NCI-H524 (cell line): ENCODE measurements around the gene NLRP14.

Experiments used
- DNase-seq, 2 experiments: peaks; one replicate each; lab custom pipeline; 2025; lab: John Stamatoyannopoulos, UW

Gene NLRP14

DNA sequence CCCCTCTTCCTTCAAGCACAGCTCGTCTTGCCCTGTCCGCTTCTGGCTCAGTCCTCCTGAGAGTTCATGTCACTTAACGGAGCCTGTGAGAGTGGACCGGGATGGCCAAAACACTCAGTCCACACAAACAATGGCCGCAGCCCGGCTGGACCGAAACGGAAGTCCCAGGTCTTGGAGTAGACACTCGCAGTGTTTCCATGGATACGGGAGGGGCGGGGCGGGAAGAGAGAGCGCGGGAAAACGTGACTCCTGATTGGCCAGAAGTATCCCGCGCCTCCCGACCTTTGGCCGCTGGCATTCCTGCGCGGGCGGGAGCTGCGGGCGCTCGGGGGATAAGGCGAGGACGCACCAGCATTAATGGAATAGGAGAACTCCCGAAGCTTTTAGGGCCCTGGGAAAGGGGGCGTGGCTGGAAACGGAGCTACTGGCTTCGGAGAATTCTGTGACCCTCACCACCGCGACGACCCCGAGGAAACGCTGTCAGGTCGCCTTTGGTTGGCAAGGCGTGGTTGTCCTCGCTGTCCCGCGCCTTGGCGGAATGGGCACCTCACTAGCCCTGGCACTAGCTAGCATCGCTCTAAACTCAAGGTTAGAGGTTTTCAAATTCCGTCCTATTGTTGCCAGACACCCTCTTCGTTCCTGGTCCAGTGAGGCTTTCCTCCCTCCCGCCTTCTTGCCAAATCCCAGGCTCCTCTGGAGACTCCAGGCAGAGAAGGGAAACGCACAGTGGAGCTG lies at the start of gene NLRP14, which contains the start of gene ZNF214:
TSS of gene NLRP14 (plus strand) at position 297 of the 735 bp plus-strand sequence. CDS start 18,108 bp downstream, outside the sequence.
TSS of gene ZNF214 (minus strand) at position 164 of the 735 bp plus-strand sequence. CDS start 17,511 bp downstream, outside the sequence.
- DNase-seq = peak; percentile 87 to 94

DNA sequence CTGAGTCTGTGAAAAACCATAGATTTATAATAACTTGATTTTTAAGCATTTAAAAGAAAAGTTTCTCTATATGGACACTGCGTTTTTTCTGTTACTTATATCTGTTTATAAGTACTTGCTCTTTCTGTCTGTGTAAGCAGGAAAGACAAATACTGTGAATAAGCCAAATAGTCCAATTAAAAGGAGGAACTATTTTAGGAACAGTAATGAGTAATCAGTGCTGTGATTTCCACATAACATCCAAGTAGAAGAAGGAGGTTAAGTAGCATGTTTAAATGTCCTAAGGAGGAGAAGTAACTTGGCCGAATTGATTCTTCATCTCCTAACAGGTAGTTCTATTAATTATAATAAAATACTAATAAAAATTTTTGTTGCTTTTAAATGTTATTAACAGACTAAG lies 40.9 kb upstream of the NLRP14 start:
- no peak for DNase-seq

DNA sequence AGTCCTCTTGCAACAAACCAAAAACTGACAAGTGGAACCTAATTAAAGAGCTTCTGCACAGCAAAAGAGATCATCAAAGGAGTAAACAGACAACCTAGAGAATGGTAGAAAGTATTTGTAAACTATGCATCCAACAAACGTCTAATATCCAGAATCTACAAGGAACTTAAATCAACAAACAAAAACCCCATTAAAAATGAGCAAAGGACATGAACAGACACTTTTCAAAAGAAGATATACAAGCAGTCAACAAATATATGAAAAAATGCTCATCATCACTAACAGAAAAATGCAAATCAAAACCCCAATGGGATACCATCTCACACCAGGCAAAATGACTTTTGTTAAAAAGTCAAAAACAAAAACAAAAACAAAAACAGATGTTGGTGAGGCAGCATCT lies 33.8 kb upstream of the NLRP14 start:
- DNase-seq = no peak

- DNase-seq = no peak
Measured at GRCh38 chr11:6988506-6988905, 31.8 kb upstream of the NLRP14 start.

GRCh38 chr11:6991227-6991626 lies 29.1 kb upstream of the NLRP14 start:
- DNase-seq = no peak

GRCh38 chr11:6992026-6992425 lies 28.3 kb upstream of the NLRP14 start:
- DNase-seq = no peak

DNA sequence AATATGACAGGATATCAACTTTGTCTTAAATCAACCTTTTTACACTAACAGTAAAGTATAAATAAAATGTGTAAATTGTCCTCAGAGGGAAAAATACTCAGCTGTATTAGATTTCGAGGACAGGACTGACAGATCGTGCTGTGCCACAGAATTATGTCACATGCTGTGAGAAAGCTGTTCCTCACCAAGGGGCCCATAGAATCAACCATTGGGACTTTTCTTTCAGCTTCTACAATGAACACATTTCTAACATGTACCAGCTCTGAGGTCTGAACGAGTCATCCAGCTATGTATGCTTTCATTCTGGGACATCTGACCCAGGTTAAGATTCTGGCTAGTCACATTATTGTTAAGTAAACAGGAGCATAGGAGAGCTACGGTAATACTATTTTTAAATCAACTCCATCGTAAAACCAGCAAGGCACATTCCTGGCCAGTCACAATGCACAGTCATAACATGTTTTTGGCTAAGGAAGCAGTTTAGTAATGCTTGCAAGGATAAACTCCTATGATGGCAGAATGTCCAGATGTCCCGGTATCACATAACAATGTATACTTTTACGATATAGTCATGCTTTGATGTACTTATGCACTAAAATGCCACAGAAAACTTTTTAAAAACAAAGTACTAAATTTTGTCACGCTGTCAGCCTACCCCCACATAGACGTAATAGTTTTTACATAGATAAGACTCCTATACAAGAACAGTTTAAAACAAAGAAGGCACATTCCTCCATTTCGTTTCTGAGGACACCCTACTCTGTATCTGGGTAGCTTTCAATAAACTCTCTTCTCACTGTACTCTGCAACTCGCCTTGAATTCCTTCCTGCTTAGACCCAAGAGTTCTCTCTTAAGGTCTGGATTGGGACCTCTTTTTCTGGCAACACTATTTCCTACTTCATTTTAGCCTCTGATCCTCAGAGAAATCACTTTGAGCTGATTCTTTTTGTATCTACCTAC lies 27.5 kb upstream of the NLRP14 start:
- DNase-seq = peak in 1 of 2 experiments; percentile 20

DNA sequence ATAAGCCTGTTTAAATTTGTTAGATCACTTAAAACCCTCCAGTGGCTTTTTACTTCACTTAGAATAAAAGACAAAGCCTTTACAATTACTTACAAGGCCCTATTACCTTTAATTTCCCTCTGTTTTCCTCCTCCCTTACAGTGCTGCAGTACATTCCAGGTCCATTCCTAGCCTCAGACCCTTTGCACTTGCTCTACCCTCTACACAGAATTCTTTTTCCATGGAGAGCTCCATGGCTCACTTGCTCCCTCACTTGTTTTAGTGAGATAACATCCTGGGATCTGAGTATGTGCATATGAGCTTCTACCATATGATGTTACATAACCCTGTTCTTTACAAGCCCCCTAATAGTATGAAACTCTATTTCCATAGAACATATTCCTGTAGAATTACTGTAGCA lies 24.6 kb upstream of the NLRP14 start:
- DNase-seq = no peak

DNA sequence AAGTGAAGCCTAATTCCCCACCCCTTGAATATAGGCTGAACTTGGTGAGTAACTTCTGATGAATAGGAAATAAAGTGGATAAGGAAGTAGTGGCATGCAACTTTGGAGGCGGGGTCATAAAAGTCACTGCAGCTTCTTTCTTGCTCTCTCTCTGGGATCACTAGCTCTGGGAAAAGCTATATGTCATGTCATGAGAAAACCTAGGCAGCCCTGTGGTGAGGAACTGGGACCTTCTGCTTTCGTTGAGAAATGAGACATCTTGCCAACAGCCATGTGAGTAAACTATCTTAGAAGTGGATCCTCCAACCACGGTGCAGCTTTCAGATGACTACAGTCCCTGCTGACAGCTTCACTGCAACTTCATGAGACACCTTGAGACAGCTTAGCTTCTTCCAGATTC lies 15.8 kb upstream of the NLRP14 start:
- no peak for DNase-seq

GRCh38 chr11:7014118-7014517 lies 6.2 kb upstream of the NLRP14 start:
- no peak for DNase-seq

- no peak for DNase-seq
Measured at GRCh38 chr11:7016011-7016410, 4.3 kb upstream of the NLRP14 start.

DNA sequence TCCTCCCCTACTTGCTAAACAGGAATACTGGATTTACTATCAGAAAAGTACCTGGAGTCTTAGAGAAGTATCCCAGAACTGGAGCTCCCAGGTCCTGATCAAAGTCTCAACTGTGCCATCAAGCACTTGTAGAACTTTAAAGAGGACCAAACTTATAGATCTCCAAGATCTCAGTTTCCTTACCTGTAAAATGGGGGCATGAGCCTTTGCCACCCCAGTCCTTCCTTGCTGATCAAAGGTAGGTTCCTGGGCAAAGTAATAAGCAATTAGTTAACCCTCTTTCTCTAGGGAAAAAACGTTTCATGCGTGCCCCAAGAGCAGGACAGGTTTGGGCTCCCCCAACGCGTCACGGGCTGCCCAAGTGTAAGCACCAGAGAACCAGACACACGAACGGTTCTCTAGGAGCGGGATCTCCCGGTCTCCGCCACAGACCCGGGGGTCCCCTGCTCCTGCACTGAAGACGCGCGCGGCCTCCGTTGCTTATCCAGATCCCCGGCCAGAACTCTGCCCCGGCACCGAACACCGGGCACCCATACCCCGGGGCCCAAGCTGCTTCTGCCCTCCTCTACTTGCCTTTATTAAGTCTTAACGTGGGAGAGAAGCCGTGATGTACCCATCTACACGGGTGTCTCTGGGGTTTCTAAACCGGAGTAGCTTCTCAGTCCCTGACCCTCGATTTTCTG lies 638 bp upstream of the NLRP14 start:
- peak in 1 of 2 experiments; percentile 12 for DNase-seq

DNA sequence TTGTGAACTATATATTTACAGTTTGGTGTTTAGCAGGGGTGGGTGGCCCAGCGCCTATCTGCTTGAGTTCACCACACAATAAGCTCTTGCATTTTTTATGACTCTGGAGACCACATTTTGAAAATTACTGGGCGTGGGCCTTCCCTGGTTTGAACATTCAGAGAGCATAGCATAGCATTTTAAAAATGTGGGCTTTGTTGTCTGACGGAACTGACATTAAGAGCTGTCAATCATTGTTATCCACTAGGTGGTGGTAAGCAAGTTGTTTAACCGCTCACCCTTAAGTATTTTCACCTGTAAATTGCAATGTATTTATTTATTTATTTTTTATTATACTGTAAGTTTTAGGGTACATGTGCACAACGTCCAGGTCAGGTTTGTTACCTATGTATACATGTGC lies 1.0 kb downstream of the NLRP14 start:
- no peak for DNase-seq

GRCh38 chr11:7028141-7028540 lies 7.9 kb downstream of the NLRP14 start:
- no peak for DNase-seq

- DNase-seq = no peak
Measured at GRCh38 chr11:7030836-7031235, 10.6 kb downstream of the NLRP14 start.

GRCh38 chr11:7031471-7031871 lies 11.2 kb downstream of the NLRP14 start:
- DNase-seq = peak in 1 of 2 experiments; percentile 25

DNA sequence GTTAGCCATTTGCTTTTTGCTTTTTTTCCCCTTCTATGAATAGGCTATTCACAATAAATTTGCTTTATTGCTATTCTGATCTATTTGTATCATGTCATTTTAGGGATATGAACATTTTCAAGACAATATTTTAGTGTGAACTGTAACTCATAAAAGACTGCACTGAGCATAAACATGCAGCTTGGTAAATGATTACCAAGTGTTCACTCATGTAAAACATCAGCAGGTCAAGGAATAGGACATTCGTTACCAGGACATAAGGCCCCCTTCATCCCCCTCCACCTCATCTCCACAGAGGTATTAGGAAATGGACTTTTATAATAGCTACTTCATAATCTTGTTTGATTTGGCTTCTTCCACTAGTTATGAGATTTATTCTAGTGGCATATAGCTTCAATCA lies 12.4 kb downstream of the NLRP14 start:
- DNase-seq = no peak

DNA sequence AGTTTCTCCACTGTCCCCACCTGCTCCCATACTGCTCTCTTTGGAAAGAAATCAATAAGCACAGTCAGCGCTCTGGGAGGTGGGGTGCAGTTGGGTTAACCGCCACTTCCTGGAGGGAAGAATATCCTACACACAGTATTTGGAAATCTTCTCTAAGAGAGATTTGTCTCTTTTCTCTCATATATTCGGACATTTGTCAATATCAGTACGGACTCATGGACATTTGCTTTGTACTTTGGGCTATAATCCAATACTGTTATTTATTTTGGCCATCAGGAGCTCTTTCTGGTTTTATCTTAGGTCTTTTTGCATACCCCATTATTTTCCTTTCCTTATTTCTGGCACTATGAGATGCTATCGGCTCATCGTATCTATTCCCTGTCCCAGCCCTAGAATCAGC lies 13.7 kb downstream of the NLRP14 start:
- no peak for DNase-seq

DNA sequence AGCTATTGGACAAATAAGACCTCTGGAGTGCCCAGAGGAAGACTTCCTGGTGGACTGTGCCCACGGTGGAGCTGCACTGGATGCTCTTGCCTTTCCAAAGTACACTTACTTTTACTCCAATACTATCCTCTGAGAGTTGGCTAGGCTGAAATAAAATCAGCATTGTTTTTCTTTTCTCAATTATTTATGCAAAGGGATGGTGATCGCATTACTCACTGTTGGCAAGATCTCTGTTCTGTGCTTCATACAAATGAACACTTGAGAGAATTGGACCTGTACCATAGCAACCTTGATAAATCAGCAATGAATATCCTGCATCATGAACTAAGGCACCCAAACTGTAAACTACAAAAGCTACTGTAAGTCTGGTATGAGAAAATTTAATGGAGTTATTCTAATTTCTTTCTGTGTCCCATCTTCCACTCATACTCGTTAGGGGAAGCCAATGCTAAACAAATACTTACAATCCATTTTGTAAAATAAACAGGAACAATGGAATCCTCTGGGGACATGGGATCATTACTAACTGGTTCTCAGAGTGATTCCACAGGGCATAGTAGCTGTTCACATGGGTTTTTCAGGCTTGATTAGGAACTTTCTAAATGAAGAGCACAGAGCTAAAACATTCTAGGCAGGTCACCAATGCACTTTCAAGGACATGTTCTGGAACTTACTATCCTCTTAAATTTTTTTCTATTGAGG lies 26.3 kb downstream of the NLRP14 start:
- DNase-seq = no peak

- DNase-seq = no peak
Measured at GRCh38 chr11:7050191-7050590, 29.9 kb downstream of the NLRP14 start.

- DNase-seq = no peak
Measured at GRCh38 chr11:7056828-7057513, 36.7 kb downstream of the NLRP14 start.
